ENCODE results near the gene RXRB.
A peak's percentile ranks its signal among the peaks of the same experiment; 100 is the strongest.
"Not testable (repeated sequence)": the region's sequence is repeated elsewhere in the genome, so short reads cannot be mapped to it uniquely, and the experiment has no call there.

Gene RXRB

DNA sequence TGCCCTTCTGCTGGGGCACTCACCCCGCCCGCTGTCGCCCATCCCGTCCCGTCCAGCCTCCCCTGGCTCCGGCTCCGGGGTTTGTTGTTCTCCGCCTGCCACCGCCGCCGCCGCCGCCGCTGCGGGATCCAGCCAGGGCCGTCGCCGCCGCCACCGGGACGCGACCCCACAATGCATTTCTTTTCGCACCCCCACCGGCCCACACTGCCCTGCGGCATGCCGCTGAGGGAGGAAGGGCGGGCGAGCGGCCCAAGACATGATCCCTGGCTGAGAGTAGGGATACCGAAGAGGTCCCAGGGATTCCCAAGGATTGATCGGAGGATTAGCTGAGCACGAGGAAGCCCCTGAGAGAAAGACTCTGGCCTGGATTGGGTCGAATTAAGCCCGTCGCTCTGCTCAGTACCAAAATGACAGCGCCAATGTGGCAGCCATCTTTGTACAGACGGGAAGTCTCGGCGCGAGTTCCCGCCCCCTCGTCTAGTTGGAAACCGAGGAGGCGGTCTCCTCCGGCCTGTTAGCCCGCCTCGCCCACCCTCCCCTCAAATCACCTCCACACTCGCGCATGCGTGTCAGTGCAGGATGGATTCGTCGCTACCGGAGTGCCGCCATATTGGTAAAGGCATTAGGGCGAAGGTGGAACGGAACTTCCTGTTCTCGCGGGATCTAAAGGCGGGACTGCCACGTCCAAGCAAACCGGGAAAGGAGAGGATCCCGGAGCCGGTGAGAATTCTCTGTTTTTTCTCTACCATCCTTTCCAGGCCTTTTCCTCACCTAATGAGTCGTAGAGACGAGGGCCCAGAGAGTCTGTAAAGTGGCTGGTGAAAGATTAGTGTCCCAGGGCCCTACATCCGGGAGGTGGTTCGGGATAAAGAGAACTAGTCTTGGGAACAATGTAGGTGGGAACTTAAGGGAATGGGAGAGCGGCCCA, at the start of gene RXRB, which contains the start of gene SLC39A7:
Gene RXRB (minus strand): TSS at position 447 of the 928 bp plus-strand sequence. CDS start 189 bp downstream, at position 258.
Gene SLC39A7 (plus strand): TSS at position 649 of the 928 bp plus-strand sequence. CDS start 379 bp downstream, outside the sequence.
- Mint-ChIP-seq H3K9me3 (no peaks in the 10 kb centered on the region), H3K27me3 (no peaks in the 10 kb centered on the region), H3K4me1 (peaks cover 80% of the 10 kb centered on the region), H3K4me3 (peak within 1 kb of the TSS; percentile 98), H3K27ac (peak within 1 kb of the TSS; percentile 99 to 100)
- DNase-seq (peak; percentile 95 to 98), ATAC-seq (peak; percentile 59)

DNA sequence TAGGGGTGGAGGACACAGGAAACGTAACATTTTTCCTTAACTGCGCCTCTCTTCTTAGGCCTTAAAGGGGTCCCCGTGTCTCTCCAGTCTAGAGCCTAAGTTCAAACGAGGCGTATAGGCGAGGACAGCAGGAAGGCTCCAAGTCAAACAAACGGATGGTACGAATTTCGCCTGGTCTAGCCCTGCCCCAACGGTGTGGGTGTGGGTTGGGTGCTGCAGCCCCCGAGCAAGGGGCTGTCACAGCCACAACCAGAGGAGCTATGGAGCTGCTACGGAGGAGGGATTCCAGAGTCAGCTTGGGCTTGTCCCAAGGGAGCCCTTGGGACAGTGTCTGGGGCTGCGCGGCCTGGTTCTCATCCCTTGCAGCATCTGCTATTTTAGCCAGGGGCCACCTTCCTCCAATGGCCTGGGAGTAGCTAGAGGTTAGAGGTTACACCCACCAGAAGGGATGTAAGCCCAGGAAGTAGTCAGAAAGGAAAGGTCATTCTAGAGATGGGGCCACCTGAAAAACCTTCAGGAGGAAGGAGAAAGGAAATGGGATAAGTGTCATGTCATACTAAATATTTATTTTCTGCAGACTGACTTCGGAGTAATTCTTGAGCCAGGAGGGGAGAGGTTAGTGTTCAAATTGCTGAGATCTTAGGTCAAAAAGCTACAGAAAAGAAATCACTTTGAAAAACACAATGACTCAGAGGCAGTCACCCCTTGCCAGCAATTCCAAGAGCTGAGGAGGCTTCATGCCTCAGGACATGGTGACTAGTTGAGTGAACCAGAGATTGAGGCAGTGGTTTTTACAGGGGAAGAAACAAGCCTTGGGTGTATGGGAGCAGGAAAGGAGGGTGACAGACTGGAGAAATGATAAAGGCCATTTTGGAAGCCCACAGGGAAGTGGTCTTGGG, 49.5 kb upstream of the RXRB start:
- peak overlapping the region; percentile 90 to 94 for H3K4me3 Mint-ChIP-seq
- peak in 1 of 2 donors; percentile 14 for DNase-seq

DNA sequence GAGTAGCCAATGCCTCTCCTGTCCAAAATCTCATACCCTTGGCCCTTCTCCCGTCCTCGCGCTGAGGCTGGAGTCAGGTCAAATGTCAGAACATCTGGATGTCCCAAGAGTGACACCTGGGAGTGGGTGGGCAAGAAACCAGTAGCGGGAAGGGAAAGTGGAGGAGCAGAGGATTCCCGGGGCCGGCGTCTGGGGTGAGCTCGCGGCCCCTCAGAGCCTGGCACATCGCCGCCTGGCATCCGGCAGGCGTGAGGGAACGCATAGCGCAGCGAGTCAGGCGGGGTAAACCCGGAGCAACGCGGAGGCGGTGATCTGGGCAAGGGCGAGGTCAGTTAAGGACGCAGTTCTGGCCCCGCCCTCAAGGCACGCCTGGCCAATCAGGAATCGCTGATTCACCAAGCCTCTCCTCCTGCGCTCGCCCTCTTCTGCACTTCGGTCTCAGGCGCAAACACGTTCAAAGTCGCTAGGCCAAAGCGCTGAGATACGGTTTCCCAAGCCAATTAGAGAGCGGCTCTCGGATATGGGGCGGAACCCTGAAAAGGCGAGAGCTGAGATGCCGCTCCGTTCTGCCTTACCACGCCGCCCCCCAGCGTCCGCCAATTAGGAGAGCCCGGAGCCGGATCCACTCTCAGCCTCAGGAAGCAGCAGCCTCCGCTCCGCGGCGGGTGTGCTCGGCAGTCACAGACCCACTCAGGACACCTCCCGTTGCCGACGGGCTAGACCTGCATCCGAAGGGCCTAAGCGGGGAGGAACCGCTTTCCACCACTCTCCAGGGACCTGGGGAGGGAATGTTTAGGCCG, 48.7 kb upstream of the RXRB start:
- Mint-ChIP-seq H3K27ac (peak overlapping the region; percentile 96 to 99), H3K27me3 (no peaks in the 10 kb centered on the region), H3K9me3 (no peaks in the 10 kb centered on the region), H3K4me1 (peaks cover 47% of the 10 kb centered on the region), H3K4me3 (peak overlapping the region; percentile 90 to 94)
- DNase-seq (peak; percentile 97 to 99), ATAC-seq (peak; percentile 90)

More for the DNA sequence above, 49.5 kb upstream of the RXRB start:
- H3K4me1 Mint-ChIP-seq, result peaks cover 47% of the 10 kb centered on the region
- H3K9me3 Mint-ChIP-seq, result no peaks in the 10 kb centered on the region
- peak overlapping the region; percentile 96 to 97 for H3K27ac Mint-ChIP-seq
- no peaks in the 10 kb centered on the region for H3K27me3 Mint-ChIP-seq
- ATAC-seq, result no peak

DNA sequence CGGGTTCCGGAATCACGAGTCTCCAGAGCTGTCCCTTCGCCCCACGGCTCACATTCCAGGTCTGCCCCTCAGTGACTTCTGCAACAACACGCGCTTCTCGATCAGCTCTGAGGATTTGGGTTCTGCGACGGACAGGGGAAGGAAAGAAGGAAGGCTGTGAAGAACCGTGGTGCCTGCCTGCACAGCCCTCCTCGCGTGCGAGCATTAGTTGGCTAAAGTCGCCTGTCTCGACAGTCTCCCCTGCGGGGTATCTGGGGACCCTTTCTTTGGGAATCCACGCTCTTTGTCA, 48.1 kb upstream of the RXRB start:
- Mint-ChIP-seq H3K4me1 (peaks cover 52% of the 10 kb centered on the region), H3K27me3 (no peaks in the 10 kb centered on the region), H3K4me3 (peak overlapping the region; percentile 90 to 94), H3K27ac (peak overlapping the region; percentile 85 to 99), H3K9me3 (no peaks in the 10 kb centered on the region)
- DNase-seq (no peak), ATAC-seq (peak; percentile 58)

DNA sequence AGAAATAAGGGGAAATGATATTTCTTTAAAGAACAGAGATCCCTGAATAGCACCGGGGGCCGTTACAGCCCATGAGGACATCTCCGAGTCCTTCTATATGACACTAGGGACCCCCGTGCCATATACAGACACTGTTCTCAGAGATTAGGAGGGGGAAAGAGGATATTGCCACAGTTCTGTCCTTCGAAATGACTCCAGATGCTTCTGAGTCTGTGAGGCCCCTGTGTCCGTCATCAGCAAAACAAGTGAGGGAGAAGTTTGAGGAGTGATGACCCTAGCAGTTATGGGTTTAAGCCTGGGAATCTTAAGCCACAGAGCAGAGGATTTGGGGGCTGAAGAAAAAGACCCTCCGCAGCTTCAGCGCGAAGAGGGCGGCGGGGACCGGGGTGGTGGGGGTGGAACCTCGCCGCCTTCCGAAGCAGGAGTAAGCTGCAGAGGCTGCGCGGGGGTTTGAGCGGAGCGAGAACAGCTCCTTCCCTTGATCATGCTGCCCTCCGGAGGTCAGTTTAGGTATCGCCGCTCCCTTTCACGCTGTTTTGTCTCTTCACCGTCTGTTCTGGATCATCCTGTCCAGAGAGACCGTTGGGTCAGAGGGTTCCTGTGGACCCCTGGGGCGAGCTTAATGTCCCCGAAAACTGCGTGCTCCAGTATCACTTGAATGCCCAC, 47.6 kb upstream of the RXRB start:
- Mint-ChIP-seq H3K27ac (peak overlapping the region; percentile 85 to 99), H3K4me1 (peaks cover 56% of the 10 kb centered on the region), H3K27me3 (no peaks in the 10 kb centered on the region), H3K9me3 (no peaks in the 10 kb centered on the region), H3K4me3 (peak overlapping the region; percentile 90 to 94)
- peak; percentile 59 for ATAC-seq
- peak; percentile 91 to 92 for DNase-seq

DNA sequence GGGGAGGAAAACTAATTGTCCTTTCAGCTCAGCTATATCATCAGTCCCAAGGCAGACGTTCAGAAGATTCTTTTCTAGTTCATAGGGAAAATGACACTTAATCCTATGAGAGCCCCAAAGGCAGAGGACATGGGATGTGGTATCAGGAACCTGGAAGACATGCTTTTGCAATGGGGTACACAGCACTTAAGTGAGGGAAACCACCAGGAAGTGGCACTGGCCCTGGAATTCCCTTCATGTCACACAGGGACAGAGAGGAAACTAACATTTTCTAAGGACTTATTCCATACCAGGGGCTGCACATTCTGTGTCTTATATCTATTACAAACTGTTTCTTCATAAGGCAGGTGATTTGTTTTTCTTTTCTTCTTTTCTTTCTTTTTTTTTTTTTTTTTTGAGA, 43.0 kb upstream of the RXRB start:
- no peak overlapping the region for H3K27ac Mint-ChIP-seq
- no peak overlapping the region for H3K4me3 Mint-ChIP-seq

DNA sequence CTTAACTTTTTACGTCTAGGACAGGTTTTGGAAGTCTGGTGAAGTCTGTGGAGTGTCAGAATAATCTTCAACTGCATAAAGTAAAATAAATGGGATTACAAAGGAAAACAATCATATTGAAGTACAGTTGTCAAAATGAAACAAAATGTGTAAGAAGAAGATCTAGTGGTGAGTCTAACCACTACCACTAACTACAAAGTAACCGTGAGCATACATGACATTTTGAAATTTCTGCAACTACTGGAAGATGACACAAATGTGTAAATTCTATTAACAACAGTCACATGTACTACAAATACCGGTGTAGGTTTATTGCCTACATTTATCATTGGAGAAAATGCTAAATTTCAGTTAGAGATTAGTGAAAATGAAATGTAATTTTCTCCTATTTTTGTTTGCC, 41.5 kb upstream of the RXRB start:
- DNase-seq (no peak), ATAC-seq (peak; percentile 98)
- Mint-ChIP-seq H3K9me3 (no peaks in the 10 kb centered on the region), H3K27me3 (peaks cover 7% of the 10 kb centered on the region), H3K27ac (peak overlapping the region in 1 of 2 donors; percentile 36), H3K4me3 (peak overlapping the region; percentile 56 to 58), H3K4me1 (peaks cover 27% of the 10 kb centered on the region)

More for the DNA sequence above, 43.0 kb upstream of the RXRB start:
- no peak for DNase-seq
- ATAC-seq, result no peak
- peaks cover 7% of the 10 kb centered on the region for H3K27me3 Mint-ChIP-seq
- peaks cover 35% of the 10 kb centered on the region for H3K4me1 Mint-ChIP-seq
- no peaks in the 10 kb centered on the region for H3K9me3 Mint-ChIP-seq

DNA sequence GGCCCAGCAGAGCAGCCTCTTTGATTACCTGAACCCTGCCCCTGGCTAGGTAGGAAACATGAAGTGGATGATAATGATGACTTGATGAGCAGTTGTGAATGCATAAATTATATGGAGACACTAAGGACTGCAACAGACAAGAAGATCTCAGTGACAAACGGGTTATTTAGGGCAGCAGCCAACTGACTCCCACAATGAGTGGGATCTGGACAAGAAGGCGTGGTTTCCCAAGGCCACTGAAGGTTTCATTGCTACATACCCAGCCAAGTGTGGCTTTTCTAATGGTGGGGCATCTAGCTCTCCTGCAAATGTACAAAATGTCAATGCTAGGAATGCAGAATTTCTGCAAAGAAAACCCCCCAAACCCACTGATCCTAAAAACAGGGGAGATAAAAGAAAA, 37.3 kb upstream of the RXRB start:
- Mint-ChIP-seq H3K9me3 (no peaks in the 10 kb centered on the region), H3K4me1 (peaks cover 15% of the 10 kb centered on the region), H3K27ac (no peak overlapping the region), H3K4me3 (no peak overlapping the region), H3K27me3 (peaks cover 25% of the 10 kb centered on the region)
- DNase-seq, result no peak
- ATAC-seq, result no peak

DNA sequence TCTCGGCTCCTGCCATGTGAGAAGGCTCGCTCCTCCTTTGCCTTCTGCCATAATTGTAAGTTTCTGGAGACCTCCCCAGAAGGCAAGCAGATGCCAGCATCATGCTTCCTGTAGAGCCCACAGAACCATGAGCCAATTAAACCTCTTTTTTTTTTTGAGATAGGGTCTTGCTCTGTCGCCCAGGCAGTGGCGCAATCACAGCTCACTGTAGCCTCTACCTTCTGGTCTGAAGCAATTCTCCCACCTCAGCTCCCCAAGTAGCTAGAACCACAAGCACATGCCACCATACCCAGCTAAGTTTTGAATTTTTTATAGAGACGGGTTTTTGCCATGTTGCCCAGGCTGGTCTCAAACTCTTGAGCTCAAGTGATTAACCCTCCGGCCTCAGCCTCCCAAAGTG, 36.4 kb upstream of the RXRB start:
- DNase-seq, result no peak
- ATAC-seq, result no peak
- H3K27ac Mint-ChIP-seq, result no peak overlapping the region
- no peaks in the 10 kb centered on the region for H3K9me3 Mint-ChIP-seq
- peaks cover 25% of the 10 kb centered on the region for H3K27me3 Mint-ChIP-seq
- no peak overlapping the region for H3K4me3 Mint-ChIP-seq
- H3K4me1 Mint-ChIP-seq, result peaks cover 7% of the 10 kb centered on the region

DNA sequence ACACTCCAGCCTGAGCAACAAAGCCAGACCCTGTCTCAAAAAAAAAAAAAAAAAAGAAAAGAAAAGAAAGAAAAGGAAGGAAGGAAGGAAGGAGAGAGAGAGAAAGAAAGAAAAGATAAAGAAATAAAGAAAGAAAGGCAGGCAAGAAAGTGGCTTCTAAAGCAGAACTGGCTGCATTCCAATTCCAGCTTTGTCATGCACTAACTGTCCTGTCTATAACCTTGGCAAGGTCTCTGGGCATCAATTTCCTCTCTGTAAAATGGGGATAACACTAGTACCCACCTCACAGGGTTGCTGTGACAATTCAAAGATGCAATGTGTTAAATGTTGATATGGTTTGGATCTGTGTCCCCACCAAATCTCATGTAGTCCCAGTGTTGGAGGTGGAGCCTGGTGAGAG, 35.9 kb upstream of the RXRB start:
- no peak overlapping the region for H3K27ac Mint-ChIP-seq
- DNase-seq (no peak), ATAC-seq (no peak)
- H3K4me1 Mint-ChIP-seq, result peaks cover 3% of the 10 kb centered on the region
- H3K4me3 Mint-ChIP-seq, result no peak overlapping the region
- H3K27me3 Mint-ChIP-seq, result peaks cover 30% of the 10 kb centered on the region
- no peaks in the 10 kb centered on the region for H3K9me3 Mint-ChIP-seq

DNA sequence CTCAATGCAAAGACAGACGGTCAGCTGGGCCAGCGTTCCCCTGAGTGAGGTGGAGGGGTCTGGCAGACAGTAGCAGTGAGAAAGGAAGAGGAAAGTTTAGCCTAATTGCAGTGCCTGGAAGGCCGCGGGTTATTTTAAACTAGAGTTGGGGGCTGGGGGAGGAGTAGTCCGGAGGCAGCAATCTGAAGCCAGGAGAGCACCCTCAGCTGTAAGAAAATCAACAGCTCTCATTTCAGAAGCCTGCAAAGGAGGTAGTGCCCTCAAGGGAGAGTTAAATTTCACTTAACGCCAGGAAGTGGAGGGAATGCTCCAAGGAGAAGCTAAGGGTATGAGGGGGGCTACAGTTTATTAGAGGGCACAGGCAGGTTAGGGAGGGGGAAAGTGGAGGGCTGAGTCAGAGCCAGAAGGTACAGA, 34.8 kb upstream of the RXRB start:
- H3K9me3 Mint-ChIP-seq, result no peaks in the 10 kb centered on the region
- H3K4me1 Mint-ChIP-seq, result peaks cover 5% of the 10 kb centered on the region
- no peak overlapping the region for H3K27ac Mint-ChIP-seq
- no peak overlapping the region for H3K4me3 Mint-ChIP-seq
- peaks cover 32% of the 10 kb centered on the region for H3K27me3 Mint-ChIP-seq
- ATAC-seq (no peak), DNase-seq (no peak)

DNA sequence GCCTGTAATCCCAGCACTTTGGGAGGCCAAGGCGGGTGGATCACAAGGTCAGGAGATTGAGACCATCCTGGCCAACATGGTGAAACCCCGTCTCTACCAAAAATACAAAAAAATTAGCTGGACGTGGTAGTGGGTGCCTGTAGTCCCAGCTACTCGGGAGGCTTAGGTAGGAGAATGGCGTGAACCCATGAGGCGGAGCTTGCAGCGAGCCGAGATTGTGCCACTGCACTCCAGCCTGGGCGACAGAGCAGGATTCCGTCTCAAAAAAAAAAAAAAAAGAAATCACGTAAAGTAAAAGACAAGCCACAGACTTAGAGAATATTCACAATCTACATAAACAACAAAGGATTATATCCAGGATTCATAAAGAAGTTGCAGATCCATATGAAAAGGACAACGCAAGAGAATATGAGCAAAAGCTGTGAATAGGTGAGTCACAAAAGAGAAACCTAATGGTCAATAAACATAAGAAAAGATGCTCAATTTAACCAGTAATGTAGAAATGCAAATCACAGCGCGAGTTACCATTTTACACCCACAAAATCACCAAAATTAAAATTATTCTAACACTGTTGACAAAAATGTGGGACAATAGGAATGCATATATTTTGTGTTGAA, 26.1 kb upstream of the RXRB start:
- H3K27me3 Mint-ChIP-seq, result peaks cover 40% of the 10 kb centered on the region
- H3K9me3 Mint-ChIP-seq, DNase-seq, H3K4me3 Mint-ChIP-seq, ATAC-seq, H3K4me1 Mint-ChIP-seq, H3K27ac Mint-ChIP-seq: not testable (repeated sequence)

DNA sequence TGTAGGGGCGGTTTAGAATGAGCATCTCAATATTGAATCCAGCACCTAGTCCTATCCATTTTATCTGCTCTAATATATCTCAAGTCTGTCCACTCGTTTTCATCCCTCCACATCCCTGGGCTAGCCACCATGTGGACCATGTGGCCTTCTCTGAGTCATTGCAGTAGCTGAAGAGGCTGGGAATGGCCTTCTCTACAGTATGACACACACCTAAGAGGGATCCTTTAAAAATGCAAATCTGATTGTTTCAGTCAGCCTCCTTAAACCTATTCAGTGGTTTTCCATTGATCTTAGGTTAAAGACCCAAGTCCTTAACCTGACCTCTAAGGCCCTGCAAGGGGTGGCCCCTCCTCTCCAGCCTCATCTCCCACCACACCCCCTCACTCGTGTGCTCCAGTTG, 17.2 kb upstream of the RXRB start:
- DNase-seq (no peak), ATAC-seq (no peak)
- Mint-ChIP-seq H3K4me3 (no peak overlapping the region), H3K4me1 (peaks cover 45% of the 10 kb centered on the region), H3K27me3 (peaks cover 31% of the 10 kb centered on the region), H3K9me3 (no peaks in the 10 kb centered on the region), H3K27ac (no peak overlapping the region)

DNA sequence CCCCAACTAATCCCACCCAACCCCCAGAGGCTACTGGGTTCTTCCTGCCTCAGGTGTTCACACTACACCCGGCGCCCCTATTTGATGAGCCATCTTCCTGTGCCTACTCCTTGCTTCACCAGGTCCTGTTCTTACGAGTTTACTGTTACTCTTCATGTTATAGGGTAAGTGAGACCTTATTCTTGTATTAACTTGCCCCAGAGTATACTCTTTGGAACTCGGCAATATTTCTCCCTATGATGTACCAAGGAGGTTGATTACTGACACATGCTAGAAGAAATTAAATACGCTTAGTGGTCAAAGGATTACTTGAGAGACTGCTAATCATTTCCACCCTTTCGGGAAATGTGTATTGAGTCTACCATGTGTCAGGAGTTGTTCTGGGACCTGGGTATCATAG, 16.8 kb upstream of the RXRB start:
- DNase-seq (no peak), ATAC-seq (no peak)
- Mint-ChIP-seq H3K9me3 (no peaks in the 10 kb centered on the region), H3K4me1 (peaks cover 50% of the 10 kb centered on the region), H3K27ac (no peak overlapping the region), H3K27me3 (peaks cover 29% of the 10 kb centered on the region), H3K4me3 (no peak overlapping the region)
